COLO829 (cell line): ENCODE data around the gene MYOM1.

Experiments
- DNase-seq: peaks from one replicate; pipeline ENCODE4 v3.0.0; 2012; ENCODE audit warnings: low spot score

Gene MYOM1

GRCh38 chr18:3219631-3220335, at the start of gene MYOM1:
Gene MYOM1, minus strand, starts transcription at chr18:3219968. Its CDS starts 4,745 bp downstream, at chr18:3215223.
- DNase-seq, result no peak

GRCh38 chr18:3269241-3269913, 49.6 kb upstream of the MYOM1 start:
- no peak for DNase-seq

- no peak for DNase-seq
These were observed 48.5 kb upstream of the MYOM1 start for GRCh38 chr18:3268306-3268705.

GRCh38 chr18:3266062-3266608, 46.4 kb upstream of the MYOM1 start:
- DNase-seq, result no peak

GRCh38 chr18:3265564-3266033, 45.8 kb upstream of the MYOM1 start:
- no peak for DNase-seq

- DNase-seq, result no peak
These were observed 44.6 kb upstream of the MYOM1 start for GRCh38 chr18:3264362-3264761.

GRCh38 chr18:3263132-3263700, 43.4 kb upstream of the MYOM1 start:
- DNase-seq, result no peak

GRCh38 chr18:3262234-3263131, 42.7 kb upstream of the MYOM1 start:
- DNase-seq, result no peak

- no peak for DNase-seq
These were observed 41.8 kb upstream of the MYOM1 start, which contains the start of gene MYL12B for GRCh38 chr18:3261373-3262233. Gene MYL12B, plus strand, starts transcription at chr18:3262133. Its CDS starts 10,766 bp downstream, at chr18:3272899.

- DNase-seq, result no peak
These were observed 41.2 kb upstream of the MYOM1 start for GRCh38 chr18:3260995-3261372.

GRCh38 chr18:3257627-3258120, 37.9 kb upstream of the MYOM1 start:
- no peak for DNase-seq

- no peak for DNase-seq
These were observed 37.2 kb upstream of the MYOM1 start for GRCh38 chr18:3256693-3257626.

- DNase-seq, result no peak
These were observed 35.9 kb upstream of the MYOM1 start for GRCh38 chr18:3255611-3256165.

- no peak for DNase-seq
These were observed 35.0 kb upstream of the MYOM1 start for GRCh38 chr18:3254725-3255124.

- DNase-seq, result no peak
These were observed 33.1 kb upstream of the MYOM1 start for GRCh38 chr18:3252843-3253242.

- no peak for DNase-seq
These were observed 32.2 kb upstream of the MYOM1 start for GRCh38 chr18:3251963-3252277.

- DNase-seq, result no peak
These were observed 31.6 kb upstream of the MYOM1 start for GRCh38 chr18:3251249-3251962.

GRCh38 chr18:3250237-3251107, 30.7 kb upstream of the MYOM1 start:
- no peak for DNase-seq
